ENCODE results near the gene BAG5.
"Not testable (repeated sequence)": the region's sequence is repeated elsewhere in the genome, so short reads cannot be mapped to it uniquely, and the experiment has no call there.

BAG5 gene

GRCh38 chr14:103534576-103535061, 27.8 kb downstream of the BAG5 start:
- DNase-seq (ENCODE audit: low read depth in 2 of 2) = no peak

GRCh38 chr14:103533999-103534575, 28.4 kb downstream of the BAG5 start:
- DNase-seq (ENCODE audit: low read depth in 2 of 2) = no peak

- DNase-seq (ENCODE audit: low read depth in 2 of 2) = no peak
Measured at GRCh38 chr14:103533137-103533998, 29.1 kb downstream of the BAG5 start.

GRCh38 chr14:103532216-103533136, 30.0 kb downstream of the BAG5 start:
- DNase-seq (ENCODE audit: low read depth in 2 of 2) = no peak

GRCh38 chr14:103531421-103532215, 30.8 kb downstream of the BAG5 start:
- DNase-seq (ENCODE audit: low read depth in 2 of 2) = no peak

GRCh38 chr14:103530831-103531230, 31.6 kb downstream of the BAG5 start:
- DNase-seq (ENCODE audit: low read depth in 2 of 2) = no peak

- DNase-seq (ENCODE audit: low read depth in 2 of 2) = no peak
Measured at GRCh38 chr14:103530390-103530789, 32.1 kb downstream of the BAG5 start.

- DNase-seq (ENCODE audit: low read depth in 2 of 2) = no peak
Measured at GRCh38 chr14:103529383-103530365, 32.8 kb downstream of the BAG5 start.

- peak; percentile 66 to 68 for DNase-seq (ENCODE audit: low read depth in 2 of 2)
Measured at GRCh38 chr14:103528587-103529382, 33.7 kb downstream of the BAG5 start, which contains the start of gene TRMT61A. Gene TRMT61A (plus strand): TSS chr14:103529196. CDS start chr14:103529979, 783 bp downstream.

- no peak for DNase-seq (ENCODE audit: low read depth in 2 of 2)
Measured at GRCh38 chr14:103528146-103528586, 34.3 kb downstream of the BAG5 start.

- DNase-seq (ENCODE audit: low read depth in 2 of 2) = no peak
Measured at GRCh38 chr14:103527408-103528145, 34.9 kb downstream of the BAG5 start.

- DNase-seq (ENCODE audit: low read depth in 2 of 2) = no peak
Measured at GRCh38 chr14:103526914-103527248, 35.6 kb downstream of the BAG5 start.

- DNase-seq (ENCODE audit: low read depth in 2 of 2) = no peak
Measured at GRCh38 chr14:103526247-103526913, 36.1 kb downstream of the BAG5 start.

- not testable (repeated sequence) for DNase-seq (ENCODE audit: low read depth in 2 of 2)
Measured at GRCh38 chr14:103525430-103526246, 36.8 kb downstream of the BAG5 start.

GRCh38 chr14:103524002-103524935, 38.2 kb downstream of the BAG5 start:
- no peak for DNase-seq (ENCODE audit: low read depth in 2 of 2)

GRCh38 chr14:103523575-103523954, 38.9 kb downstream of the BAG5 start:
- no peak for DNase-seq (ENCODE audit: low read depth in 2 of 2)

All from stimulated activated CD4-positive, alpha-beta T cell treated with anti-CD3 and anti-CD28 coated beads, Interleukin-12 subunit alpha, Interleukin-12 subunit beta, amount 100 ng/mL, for 24 hours (primary cell).